Lower leg skin (tissue), 4 donors: ENCODE measurements around the gene HIF3A. TPM values are rescaled to one million over a fixed set of nuclear protein-coding genes. Genes with fewer than 3 reads are reported as not detected.

Experiments used
- DNase-seq, 2 donors: peaks; one replicate each; pipeline ENCODE4 v3.0.0-alpha.2; 2019; ENCODE audit warnings: low spot score in 2 of 2
- H3K4me3 ChIP-seq: fragments of 200-600 bp; sonication (generic); 2 replicates; pipeline ENCODE4 v1.5.1; 2017; ENCODE audit warnings: mild to moderate bottlenecking, low read depth; ENCODE audit not compliant: poor library complexity, severe bottlenecking
- CTCF ChIP-seq, 3 donors: fragments of 450-650 bp; IDR thresholded peaks; one replicate each; pipeline ENCODE4 v1.5.1; 2016; ENCODE audit warnings: antibody characterized with exemption in 3 of 3, mild to moderate bottlenecking in 3 of 3, moderate library complexity in 2 of 3
- POLR2A ChIP-seq, 2 donors: fragments of 450-650 bp; IDR thresholded peaks; one replicate each; pipeline ENCODE4 v1.6.1; 2016 to 2017; ENCODE audit warnings: antibody characterized with exemption in 2 of 2, mild to moderate bottlenecking in 1 of 2, moderate library complexity in 1 of 2
- WGBS, 2 donors: methylation state at CpG; one replicate each; pipeline ENCODE4 v1.1.5; 2018; 5-methylcytosine and 5-hydroxymethylcytosine counted together
- intact Hi-C: fragments of 100-400 bp; cut with DNase I; formaldehyde crosslinking; loops from one replicate; pipeline ENCODE4 v1.15.0; 2023; ENCODE audit warnings: low total_unique reads
- total RNA-seq, 4 donors: library from RNA; depleted of rRNA; stranded (reverse); fragments of >200 nt; gene quantifications; one replicate each; pipeline ENCODE4 v1.1.0, GENCODE V29; 2016

Gene HIF3A
- total RNA-seq, 4 donors from 2014 or later, result 7.7 to 28.3 (median 16.6) TPM

DNA sequence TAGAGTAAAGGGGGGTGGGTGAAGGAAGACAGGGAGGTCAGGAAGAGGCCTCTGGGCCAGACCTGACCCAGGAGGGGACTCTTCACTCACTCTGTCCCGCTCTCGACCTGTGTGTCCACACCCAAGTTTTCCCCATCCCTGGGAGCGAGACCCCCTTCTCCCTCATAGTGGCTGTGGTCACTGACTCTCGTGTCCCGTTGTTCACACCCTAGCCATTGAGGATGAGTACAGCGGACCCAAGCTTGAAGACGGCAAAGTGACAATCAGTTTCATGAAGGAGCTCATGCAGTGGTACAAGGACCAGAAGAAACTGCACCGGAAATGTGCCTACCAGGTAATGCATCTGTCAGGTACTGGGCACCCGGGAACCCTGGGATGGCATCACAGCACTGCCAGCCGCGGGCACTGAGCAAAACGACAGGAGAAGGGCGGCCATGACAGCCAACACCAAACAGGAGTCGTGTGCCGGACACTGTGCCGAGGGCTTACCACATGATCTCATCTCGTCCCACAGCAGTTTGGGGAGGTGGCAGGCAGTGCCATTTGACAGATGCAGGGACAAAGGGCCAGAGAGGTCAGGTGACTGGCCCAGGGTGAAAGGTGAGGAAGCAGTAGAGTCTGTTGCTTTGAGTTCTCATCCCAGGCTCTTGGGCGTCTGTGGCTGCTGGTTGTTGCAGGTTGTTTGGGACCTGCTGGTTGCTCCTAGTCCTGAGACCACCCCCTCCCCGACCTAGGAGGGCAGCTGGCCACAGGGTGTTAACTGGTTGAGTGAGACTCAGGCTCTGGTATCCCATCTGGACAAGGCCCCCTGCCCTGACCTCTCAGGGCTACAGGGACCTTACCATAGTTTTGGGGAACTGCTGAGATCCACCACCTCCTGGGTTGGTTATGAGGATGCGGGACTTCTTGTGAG, 79.7 kb downstream of the HIF3A start:
- TF ChIP-seq CTCF (IDR thresholded peaks at IDR 0.05) (no peak), POLR2A (IDR thresholded peaks at IDR 0.05) (no peak)
- no peak overlapping the region for H3K4me3 ChIP-seq
- peak in 1 of 2 donors; percentile 56 for DNase-seq
- 89 to 94% methylated on average over 19 of the region's 20 CpGs for WGBS, 2 donors
- intact Hi-C loops, result no loop called here

DNA sequence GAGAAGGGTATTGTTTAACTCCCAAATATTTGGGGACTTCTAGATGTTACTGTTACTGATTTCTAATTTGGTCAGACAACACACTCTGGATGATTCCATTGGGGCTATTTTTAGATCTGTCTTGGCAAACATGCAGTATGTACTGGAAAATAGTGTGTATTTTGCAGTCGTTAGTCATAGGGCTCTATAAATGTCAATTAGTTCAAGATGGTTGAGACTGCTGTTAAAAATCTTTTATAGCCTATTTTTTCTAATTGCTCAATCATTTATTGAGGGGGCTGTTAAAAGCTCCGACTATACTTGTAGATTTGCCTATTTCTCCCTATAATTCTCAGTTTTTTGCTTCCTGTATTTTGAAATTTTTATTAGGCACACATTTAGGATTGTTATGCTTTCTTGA, 81.4 kb downstream of the HIF3A start:
- TF ChIP-seq CTCF (IDR thresholded peaks at IDR 0.05) (no peak), POLR2A (IDR thresholded peaks at IDR 0.05) (no peak)
- no peak for DNase-seq
- 16 to 21% methylated on average over 2 of the region's 2 CpGs for WGBS, 2 donors

GRCh38 chr19:46380690-46381089, 83.8 kb downstream of the HIF3A start:
- DNase-seq, result no peak
- WGBS, 2 donors, result 93 to 98% methylated on average over 2 of the region's 2 CpGs
- intact Hi-C loops, result no loop called here
- H3K4me3 ChIP-seq, result no peak overlapping the region
- TF ChIP-seq POLR2A (IDR thresholded peaks at IDR 0.05) (no peak), CTCF (IDR thresholded peaks at IDR 0.05) (no peak)

More for the DNA sequence above, 81.4 kb downstream of the HIF3A start:
- no peak overlapping the region for H3K4me3 ChIP-seq
- intact Hi-C loops, result no loop called here

- intact Hi-C loops, result no loop called here
- no peak for TF ChIP-seq CTCF (IDR thresholded peaks at IDR 0.05)
- no peak for TF ChIP-seq POLR2A (IDR thresholded peaks at IDR 0.05)
- peak in 1 of 2 donors; percentile 68 for DNase-seq
- 96 to 97% methylated on average over 2 of the region's 2 CpGs for WGBS, 2 donors
- H3K4me3 ChIP-seq, result no peak overlapping the region
Observed at GRCh38 chr19:46381346-46381745, 84.5 kb downstream of the HIF3A start.

DNA sequence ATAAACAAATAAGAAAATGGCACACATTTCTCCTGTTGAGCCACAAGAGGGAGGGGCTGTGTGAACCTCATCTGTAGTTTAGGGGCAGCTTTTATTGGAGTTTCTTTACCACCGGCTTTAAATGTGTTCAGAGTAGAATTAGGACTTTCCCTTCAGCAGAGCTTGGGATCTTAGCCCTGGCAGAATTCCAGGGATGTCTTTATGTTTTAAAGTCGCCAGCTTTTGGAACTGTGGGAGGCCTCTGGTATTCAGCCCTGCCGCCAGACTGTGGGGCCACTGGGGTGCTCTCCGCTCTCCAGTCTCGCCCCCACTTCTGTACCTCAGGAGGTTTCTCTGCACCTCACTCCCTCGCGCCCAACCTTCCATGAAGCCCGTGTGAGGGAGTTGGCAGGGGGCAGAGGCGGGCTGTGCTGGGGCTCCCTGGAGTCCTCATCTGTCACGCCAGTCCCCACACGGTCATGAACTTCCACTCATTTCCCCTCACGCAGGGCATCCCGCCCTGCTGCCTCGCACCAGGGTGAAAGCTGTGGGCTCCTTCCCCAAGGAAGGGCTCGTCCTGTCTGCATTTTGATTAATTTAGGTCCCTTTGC, 85.0 kb downstream of the HIF3A start:
- no peak for TF ChIP-seq CTCF (IDR thresholded peaks at IDR 0.05)
- TF ChIP-seq POLR2A (IDR thresholded peaks at IDR 0.05), result no peak
- intact Hi-C loops, result no loop called here
- 84 to 90% methylated on average over 15 of the region's 15 CpGs for whole genome bisulfite sequencing, 2 donors
- peak in 1 of 2 donors; percentile 59 for DNase-seq
- no peak overlapping the region for H3K4me3 ChIP-seq
